ENCODE results near the gene SHOX. TPM values are rescaled to one million over a fixed set of nuclear protein-coding genes. Genes with fewer than 3 reads are reported as not detected.

SHOX gene
- total RNA-seq, 6 donors from 2014 or later, result not detected

GRCh38 chrX:653306-653705, 22.7 kb downstream of the SHOX start:
- Histone ChIP-seq H3K27ac (no peak overlapping the region), H3K4me3 (no peak overlapping the region), H3K27me3 (no peaks in the 10 kb centered on the region), H3K9me3 (no peaks in the 10 kb centered on the region), H3K36me3 (no peaks in the 10 kb centered on the region), H3K4me1 (no peaks in the 10 kb centered on the region)
- TF ChIP-seq EP300 (IDR thresholded peaks at IDR 0.05), result no peak
- TF ChIP-seq POLR2AphosphoS5 (IDR thresholded peaks at IDR 0.05), result no peak
- no peak for TF ChIP-seq CTCF (IDR thresholded peaks at IDR 0.05)
- TF ChIP-seq POLR2A (IDR thresholded peaks at IDR 0.05), result no peak
- no peak for DNase-seq
- no peak for ATAC-seq (ENCODE audit: low FRiP score in 2 of 2)
- WGBS, 2 donors, result 63 to 78% methylated on average over 4 of the region's 4 CpGs

GRCh38 chrX:661154-661553, 30.6 kb downstream of the SHOX start:
- Histone ChIP-seq H3K27ac (no peak overlapping the region), H3K36me3 (no peaks in the 10 kb centered on the region), H3K4me3 (no peak overlapping the region), H3K27me3 (no peaks in the 10 kb centered on the region), H3K9me3 (no peaks in the 10 kb centered on the region), H3K4me1 (no peaks in the 10 kb centered on the region)
- no peak for DNase-seq
- TF ChIP-seq POLR2A (IDR thresholded peaks at IDR 0.05), result no peak
- no peak for TF ChIP-seq POLR2AphosphoS5 (IDR thresholded peaks at IDR 0.05)
- TF ChIP-seq CTCF (IDR thresholded peaks at IDR 0.05), result no peak
- TF ChIP-seq EP300 (IDR thresholded peaks at IDR 0.05), result no peak
- no peak for ATAC-seq (ENCODE audit: low FRiP score in 2 of 2)
- WGBS, 2 donors, result 85 to 97% methylated on average over 8 to 10 of the region's 10 CpGs

- ATAC-seq (ENCODE audit: low FRiP score in 2 of 2) (no peak), DNase-seq (no peak)
- TF ChIP-seq POLR2AphosphoS5 (IDR thresholded peaks at IDR 0.05) (no peak), CTCF (IDR thresholded peaks at IDR 0.05) (no peak), EP300 (IDR thresholded peaks at IDR 0.05) (no peak), POLR2A (IDR thresholded peaks at IDR 0.05) (no peak)
- Histone ChIP-seq H3K27ac (no peak overlapping the region), H3K4me3 (no peak overlapping the region), H3K36me3 (no peaks in the 10 kb centered on the region), H3K27me3 (no peaks in the 10 kb centered on the region), H3K9me3 (no peaks in the 10 kb centered on the region), H3K4me1 (no peaks in the 10 kb centered on the region)
- WGBS, 2 donors, result 78 to 80% methylated on average over 20 of the region's 20 CpGs
Measured at GRCh38 chrX:662126-662525, 31.5 kb downstream of the SHOX start.

GRCh38 chrX:663841-664240, 33.2 kb downstream of the SHOX start:
- DNase-seq (no peak), ATAC-seq (ENCODE audit: low FRiP score in 2 of 2) (no peak)
- no peak overlapping the region for H3K27ac ChIP-seq
- no peaks in the 10 kb centered on the region for H3K4me1 ChIP-seq
- no peaks in the 10 kb centered on the region for H3K9me3 ChIP-seq
- TF ChIP-seq POLR2AphosphoS5 (IDR thresholded peaks at IDR 0.05) (no peak), CTCF (IDR thresholded peaks at IDR 0.05) (no peak), POLR2A (IDR thresholded peaks at IDR 0.05) (no peak), EP300 (IDR thresholded peaks at IDR 0.05) (no peak)
- WGBS, 2 donors, result 94 to 95% methylated on average over 18 of the region's 18 CpGs
- H3K36me3 ChIP-seq, result no peaks in the 10 kb centered on the region
- no peaks in the 10 kb centered on the region for H3K27me3 ChIP-seq
- H3K4me3 ChIP-seq, result no peak overlapping the region

Measured in upper lobe of left lung (tissue), 6 donors.